HG03045 (cell line): ENCODE data around the gene ERAP2.
A peak's percentile ranks its signal among the peaks of the same experiment; 100 is the strongest.

Source experiments
- ATAC-seq: cut with Tn5 transposase; IDR thresholded peaks from one replicate; pipeline ENCODE4 v1.9.1; 2021; ENCODE audit warnings: mild to moderate bottlenecking, moderate library complexity; ENCODE audit not compliant: unreplicated experiment

ERAP2 gene

DNA sequence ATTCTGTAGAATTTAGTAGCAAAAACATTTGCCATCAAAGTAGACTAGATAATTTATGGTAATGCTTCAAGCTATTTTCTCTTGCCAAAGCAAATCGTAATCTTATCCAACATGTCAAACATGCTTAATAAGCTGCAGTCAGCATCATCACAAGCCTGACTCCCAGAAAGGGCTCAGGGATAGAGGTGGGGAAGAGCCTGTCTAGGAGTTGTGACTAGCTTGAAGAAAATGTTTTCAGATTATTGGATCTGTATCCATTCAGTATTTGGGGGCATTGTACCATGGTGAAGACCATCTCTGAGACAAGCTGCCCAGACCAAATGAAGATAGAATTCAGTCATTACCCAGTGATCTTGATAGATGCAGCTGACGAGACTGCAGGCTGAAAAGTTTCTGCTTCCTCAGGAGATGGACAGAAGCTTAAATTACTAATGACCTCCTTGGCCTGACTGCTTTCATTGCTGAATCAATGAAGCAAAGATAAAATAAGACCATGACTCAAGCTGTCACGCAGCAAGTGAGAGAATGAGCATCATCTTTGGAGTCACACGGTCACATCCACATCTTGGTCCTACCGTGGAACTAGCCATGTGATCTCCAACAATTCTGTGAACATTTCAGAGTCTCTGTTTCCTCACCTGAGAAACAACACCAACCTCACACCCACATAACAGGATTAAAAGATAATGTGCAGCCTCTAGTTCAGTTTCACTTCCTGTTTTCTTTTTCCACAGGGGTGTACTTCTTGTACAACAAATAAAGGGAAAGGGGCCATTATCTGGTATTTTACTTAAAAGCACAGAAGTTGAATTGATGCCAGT, 9.4 kb downstream of the ERAP2 start:
- ATAC-seq, result peak; percentile 85

DNA sequence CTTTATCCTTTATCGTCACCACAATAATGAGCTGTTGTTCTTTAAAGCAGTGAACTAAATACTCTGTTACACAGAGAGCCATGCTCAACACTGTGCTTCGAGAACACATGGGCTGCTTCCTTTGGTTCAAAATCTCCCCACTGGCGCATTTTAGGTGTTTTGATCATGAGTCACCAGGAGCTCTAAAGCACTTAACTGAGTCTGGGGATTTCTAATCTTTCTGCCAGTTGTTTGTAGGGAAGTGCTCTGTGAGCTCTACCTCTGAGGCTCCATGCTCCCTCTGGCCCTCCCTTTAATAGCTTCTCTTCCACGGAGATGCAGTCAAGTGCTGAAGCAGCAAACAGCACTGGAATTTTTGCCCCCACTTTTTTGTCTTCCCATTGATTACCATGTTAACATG, 17.0 kb downstream of the ERAP2 start:
- no peak for ATAC-seq

DNA sequence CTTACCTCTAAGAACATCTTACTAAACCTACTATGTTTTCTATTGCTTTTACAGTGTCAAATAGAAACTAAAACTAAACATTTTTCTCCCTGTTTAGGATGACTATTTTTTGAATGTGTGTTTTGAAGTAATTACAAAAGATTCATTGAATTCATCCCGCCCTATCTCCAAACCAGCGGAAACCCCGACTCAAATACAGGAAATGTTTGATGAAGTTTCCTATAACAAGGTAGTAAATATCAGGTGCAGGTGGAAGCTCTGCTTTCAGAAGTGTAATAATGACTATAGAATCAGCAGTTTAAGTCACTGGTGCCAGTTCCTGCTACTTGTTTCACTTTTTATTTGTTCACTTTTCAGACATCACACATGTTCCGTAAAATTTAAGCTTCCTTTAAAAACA, 20.0 kb downstream of the ERAP2 start:
- ATAC-seq, result peak; percentile 68

DNA sequence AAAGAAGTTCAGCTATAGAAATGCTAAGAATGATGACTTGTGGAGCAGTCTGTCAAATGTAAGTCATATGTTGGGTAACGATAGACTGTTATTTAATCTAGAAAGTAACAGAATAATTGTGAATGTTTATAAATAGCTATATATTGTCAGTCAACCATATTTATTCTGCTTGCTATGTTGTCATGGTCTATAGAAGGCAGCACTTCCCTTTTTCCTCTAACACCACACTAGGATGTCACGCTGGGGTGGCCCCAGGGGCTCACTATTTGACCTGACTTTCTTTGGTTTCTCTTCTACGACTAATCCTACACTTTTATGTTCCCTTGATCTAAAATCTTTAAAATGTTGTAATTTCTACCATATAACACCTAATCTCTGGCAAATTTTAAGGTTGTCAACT, 20.5 kb downstream of the ERAP2 start:
- peak; percentile 83 for ATAC-seq

DNA sequence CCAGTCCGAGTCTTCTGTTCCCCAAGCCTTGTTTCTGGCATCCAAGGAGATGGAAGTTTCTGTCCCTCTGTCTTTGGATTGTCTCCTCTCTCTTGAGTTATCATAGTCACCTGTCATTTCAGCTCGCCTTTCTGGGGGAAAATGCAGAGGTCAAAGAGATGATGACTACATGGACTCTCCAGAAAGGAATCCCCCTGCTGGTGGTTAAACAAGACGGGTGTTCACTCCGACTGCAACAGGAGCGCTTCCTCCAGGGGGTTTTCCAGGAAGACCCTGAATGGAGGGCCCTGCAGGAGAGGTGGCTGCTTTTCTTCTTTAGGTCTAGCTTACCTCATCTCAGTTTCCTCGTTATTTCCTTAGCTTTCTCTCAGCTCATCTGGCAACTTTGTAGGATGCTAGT, 25.1 kb downstream of the ERAP2 start:
- ATAC-seq, result no peak

DNA sequence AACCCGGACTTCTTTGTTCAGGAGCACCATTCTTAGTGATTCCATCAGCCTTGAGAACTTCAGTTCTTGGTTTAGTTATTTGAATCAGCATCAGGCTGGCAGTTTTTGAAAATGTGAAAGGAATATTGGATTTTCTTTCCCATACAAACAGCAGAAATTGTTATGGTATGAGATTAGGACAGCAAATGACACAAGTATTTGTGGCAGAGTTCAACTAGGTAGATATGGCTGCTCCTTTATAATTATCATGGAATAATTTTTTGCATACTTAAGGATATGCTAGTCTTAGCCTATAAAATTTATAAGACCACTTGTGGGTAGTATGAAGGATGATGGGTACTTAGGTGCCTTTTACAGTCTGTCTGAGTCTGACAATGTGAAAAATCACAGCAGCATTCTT, 25.5 kb downstream of the ERAP2 start:
- no peak for ATAC-seq

DNA sequence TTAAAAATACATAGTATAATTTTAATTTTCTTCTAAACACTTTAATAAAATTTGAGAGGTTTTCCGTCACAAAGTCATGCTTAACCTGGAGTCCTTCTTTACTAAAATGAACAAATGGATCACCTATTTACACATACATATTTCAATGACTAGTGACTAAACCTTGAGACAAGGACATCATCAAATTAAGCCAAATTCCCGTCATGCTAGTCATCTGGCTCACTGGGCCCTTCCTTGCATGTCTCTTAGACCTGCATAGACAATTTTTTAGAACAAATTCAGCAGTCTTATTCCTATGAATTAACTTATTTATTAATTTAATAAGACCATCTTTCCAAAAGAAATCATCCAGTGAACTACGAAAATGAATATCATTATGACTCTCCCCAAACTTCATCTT, 26.6 kb downstream of the ERAP2 start:
- no peak for ATAC-seq

DNA sequence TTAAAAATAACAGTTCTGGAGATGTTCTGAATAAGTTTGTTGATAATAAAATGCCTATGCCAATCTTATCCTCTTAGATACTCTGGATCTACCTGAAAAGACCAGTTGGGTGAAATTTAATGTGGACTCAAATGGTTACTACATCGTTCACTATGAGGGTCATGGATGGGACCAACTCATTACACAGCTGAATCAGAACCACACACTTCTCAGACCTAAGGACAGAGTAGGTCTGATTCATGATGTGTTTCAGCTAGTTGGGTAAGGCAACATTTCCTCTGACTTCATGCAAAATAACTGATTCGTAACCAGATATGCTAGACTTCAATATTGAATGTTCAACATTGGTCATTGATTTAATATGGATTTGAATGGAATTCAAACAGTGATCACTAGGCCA, 27.0 kb downstream of the ERAP2 start:
- no peak for ATAC-seq

DNA sequence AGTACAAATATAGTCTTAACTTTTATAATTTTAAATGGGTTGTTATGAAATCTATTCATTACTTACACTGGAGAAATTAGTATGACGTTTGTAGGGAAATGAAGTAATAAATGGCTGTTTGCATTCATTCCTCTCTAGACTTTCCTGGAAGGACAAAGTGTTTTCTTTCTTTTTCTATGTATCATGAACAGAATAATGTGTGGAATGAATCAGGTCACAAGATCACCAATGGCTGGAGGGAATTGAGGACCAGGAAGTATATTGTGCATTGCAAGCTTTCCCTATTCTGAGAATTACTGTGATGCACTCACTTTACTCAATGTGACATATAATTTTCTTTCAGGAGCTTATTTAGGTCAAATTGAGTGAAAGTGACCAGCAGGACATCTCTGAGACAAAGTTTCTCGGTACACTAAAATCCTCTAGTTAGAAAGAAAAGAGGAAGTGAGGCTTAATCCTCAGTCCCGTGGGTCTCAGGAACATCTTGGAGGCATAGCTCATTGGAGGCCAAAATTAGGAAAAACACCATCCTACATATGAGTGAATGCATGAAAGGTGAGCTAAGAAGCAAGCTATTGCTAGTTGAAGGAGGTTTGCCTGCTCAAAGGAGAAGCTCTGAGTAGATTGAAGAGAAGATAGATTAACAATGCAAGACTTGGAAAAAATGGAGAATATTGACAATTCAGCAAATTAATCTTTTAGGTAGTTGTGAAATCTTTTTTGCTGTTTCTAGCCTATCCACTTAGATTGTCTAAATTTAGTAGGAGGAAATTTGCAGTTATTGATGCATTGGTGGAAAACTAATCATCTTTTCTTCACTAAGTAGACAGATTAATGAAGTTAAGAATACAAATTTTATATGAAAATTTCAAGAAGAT, 28.0 kb downstream of the ERAP2 start:
- ATAC-seq, result no peak

DNA sequence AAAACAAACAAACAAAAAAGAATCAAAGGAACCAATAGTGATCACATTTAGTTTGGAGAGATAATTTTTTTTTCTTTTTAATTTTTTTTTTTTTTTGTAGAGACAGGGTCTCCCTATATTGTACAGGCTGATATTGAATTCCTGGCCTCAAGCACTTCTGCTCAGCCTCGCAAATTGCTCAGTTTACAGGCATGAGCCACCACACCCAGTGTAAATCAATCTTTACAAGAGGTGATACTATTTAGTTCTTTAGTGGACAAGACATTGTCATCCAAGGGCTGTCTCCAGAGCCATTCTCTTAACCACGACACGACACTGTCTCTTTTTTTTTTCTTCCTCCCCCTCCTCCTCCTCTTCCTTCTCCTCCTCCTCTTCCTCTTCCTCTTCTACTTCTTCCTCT, 29.6 kb downstream of the ERAP2 start:
- ATAC-seq, result no peak

DNA sequence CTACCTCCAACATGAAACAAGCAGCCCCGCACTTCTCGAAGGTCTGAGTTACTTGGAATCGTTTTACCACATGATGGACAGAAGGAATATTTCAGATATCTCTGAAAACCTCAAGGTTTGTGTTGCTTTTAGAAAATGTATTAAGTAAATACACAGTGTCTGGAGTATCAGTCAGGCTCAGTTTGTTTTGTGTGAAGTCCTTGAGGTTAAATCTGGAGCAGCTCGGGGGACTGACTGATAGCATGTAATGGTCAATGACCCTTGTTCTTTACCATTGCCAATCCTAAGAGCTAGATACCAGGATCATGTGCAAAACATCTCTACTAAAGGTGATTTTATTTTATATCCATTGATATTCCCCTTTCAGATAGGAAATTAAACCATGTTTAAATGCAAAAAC, 32.7 kb downstream of the ERAP2 start:
- ATAC-seq, result no peak

DNA sequence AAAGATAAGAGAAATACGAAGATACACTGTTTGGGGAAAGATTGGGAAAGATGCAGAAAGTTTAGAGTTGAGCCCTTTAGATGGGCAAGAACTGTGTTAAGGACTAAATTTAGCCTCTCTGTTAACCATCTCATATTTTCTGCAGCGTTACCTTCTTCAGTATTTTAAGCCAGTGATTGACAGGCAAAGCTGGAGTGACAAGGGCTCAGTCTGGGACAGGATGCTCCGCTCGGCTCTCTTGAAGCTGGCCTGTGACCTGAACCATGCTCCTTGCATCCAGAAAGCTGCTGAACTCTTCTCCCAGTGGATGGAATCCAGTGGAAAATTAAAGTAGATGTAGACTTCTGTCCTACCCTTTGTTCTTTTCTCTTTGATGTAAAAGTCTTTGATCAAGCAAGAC, 33.1 kb downstream of the ERAP2 start:
- no peak for ATAC-seq

DNA sequence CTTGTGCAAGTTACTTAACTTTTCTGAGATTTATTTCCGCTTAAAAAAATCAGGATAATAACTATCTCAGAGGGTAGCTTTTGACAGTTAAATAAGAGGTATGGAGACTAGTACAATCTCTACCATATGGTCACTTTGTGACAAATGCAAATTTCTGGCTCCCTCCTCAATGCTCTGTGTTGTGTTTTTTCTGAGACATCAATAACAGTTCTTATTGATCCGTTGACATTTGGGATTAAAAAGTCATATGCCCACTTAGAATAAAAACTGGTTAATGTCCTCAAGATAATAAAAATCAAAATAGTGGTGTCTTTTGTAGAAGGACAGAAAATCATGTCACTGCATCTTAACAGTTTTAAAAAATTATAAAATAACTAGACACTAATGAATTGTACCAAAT, 34.8 kb downstream of the ERAP2 start:
- ATAC-seq, result no peak

DNA sequence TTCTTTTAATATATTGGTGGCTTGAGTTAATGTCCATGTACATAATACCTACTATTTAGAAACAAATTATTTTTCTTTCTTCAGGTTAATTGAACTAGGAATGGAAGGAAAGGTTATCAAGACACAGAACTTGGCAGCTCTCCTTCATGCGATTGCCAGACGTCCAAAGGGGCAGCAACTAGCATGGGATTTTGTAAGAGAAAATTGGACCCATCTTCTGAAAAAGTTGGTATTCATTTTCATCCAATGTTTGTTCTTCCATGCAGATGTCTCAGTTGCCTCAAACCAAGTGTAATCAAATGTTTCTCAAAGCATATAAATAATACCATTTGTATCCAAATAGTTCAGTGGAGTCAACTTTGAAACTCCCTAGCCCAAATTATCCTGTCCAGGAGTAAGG, 36.9 kb downstream of the ERAP2 start:
- ATAC-seq, result no peak

DNA sequence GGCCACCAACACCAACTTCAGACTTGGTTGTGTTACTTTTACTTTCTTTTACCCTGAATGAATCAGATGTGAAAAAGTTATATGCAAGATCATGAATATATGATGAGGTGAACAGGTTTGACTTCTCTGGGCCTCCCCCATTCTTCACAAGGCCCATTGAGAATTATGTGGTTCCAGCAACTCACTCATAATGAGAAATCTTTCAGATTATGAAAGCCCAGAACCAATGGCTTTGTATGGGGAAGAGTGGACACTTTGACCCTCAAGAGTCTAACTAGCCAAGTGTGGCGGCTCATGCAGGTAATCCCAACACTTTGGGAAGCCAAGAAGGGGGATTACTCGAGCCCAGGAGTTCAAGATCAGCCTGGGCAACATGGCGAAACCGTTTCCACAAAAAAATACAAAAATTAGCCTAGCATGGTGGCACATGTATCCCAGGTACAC, 43.5 kb downstream of the ERAP2 start:
- peak; percentile 66 for ATAC-seq

DNA sequence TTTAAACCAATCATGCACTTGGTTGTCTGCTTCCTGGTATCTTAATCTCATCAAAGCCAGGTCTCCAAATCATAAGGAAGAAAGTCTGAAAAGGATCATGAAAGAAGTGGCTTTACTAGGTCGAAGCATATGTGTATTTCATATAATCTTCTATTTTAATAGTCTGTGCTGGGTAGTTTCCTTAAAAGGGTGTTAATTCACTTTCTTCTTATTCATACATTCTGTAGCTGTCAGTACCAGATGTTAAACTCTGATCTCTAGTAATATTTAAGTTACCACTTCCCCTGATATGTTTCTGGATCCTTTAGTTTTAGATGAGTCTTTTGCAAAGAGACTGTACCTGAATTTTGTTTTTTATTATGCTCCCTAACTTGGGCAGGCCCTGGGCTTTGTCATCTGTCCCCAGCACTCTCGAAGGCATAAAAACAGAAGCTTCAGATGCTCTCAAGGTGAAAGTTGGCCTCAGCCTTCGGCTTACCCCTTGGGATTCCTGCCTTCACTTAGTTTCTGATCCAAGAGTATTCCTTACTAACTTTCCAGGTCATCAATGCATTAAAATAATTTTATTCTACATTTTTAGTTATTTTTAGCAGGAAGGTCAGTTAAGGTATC, 44.5 kb downstream of the ERAP2 start:
- ATAC-seq, result no peak

DNA sequence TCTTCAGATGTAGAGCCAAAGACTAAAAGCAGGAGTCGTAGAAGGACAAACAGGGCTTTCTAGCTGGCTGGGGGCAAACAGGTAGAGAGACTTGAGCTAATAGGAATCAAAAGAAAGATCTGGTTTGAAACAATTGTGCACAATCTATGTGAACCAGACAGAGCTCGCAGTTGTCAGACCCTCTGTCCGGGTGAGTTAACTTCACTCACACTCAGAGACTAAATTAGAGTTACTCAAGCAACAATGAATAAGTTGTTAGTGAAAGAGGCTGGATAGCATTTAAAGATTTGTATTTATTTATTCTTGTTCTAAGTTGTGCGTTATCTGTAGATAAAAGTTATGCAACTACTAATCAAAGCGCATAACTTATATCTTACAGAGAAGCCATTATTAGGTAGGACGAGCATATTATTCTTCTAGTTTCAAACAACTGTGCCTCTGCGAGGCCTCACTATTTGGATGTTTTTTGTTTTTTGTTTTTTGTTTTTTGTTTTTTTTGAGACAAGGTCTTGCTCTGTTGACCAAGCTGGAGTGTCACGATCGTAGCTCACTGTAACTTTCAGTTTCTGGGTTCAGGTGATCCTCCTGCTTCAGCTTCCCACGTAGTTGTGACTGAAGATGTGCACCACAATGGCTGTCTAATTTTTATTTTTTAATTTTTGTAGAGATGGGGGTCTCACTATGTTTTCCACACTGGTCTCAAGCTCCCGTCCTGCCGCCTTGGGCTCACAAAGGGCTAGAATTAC, 46.4 kb downstream of the ERAP2 start:
- ATAC-seq, result no peak

DNA sequence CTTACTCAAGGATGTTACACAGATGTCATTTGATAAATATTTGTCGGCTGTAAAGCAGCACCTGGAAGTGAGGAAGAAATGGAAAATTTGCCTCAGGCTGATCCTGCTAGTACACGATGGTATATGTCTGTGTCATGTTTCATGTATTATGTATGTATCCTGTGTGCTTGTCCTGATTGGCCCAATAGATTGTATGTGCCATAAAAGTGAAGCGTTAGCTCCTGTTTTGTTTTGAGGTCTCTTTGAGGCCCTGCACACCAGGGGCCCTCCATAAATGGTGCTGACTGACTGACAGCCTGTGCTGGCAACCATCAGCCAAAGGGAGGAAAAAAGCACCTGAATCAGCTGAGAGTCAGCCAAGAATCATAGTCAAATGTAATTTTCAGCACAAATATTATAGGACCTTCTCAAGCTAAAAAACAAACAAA, 47.7 kb downstream of the ERAP2 start:
- ATAC-seq, result no peak

DNA sequence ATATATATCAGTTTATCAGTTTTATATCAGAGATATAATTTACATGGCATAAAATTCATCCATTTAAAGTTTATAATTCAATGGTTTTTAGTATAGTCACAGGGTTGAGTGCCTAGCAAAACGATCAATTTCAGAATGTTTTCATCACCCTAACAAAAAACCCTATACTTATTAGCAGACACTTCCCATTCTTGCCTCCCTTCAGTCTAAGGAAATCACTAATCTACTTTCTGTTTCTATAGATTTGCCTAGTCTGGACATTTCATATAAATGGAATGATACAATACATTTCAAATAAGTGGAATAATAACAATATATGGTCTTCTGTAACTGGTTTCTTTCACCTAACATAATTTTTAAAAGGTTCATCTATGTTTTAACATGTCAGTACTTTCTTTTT, 50.0 kb downstream of the ERAP2 start:
- no peak for ATAC-seq

DNA sequence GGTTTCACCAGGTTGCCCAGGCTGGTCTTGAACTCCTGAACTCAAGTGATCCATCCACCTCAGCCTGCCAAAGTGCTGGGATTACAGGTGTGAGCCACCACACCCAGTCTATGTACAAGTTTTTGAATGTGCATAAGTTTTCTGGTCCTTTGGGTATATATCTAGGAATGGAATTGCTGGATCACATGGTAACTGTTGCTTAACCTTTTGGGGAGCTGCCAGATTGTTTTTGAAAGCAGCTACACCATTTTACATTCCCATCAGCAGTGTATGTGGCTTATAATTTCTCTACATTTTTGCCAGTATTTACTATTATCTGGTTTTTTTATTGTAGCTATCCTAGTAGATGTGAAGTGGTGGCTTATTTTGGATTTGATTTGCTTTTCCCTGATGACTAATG, 50.7 kb downstream of the ERAP2 start:
- ATAC-seq, result no peak
